Hepatocyte (in vitro differentiated cells): Measurements from ENCODE around the gene DNAJB11.
"Not testable (repeated sequence)": the region's sequence is repeated elsewhere in the genome, so short reads cannot be mapped to it uniquely, and the experiment has no call there.

Source experiments
- EZH2 ChIP-seq: fragments of 200-600 bp; sonication (generic); IDR thresholded peaks from 2 replicates; pipeline ENCODE4 v1.6.1; 2016; ENCODE audit warnings: antibody characterized with exemption, mild to moderate bottlenecking, borderline replicate concordance
- EZH2phosphoT487 ChIP-seq: fragments of 200-600 bp; sonication (generic); IDR thresholded peaks from one replicate; pipeline ENCODE4 v1.6.1; 2018; ENCODE audit warnings: antibody characterized with exemption, mild to moderate bottlenecking, low read depth, moderate library complexity; ENCODE audit not compliant: unreplicated experiment, severe bottlenecking
- TF ChIP-seq, protein P1 (sequence below): fragments of 200-600 bp; sonication (generic); IDR thresholded peaks from 2 replicates; pipeline ENCODE4 v1.5.1; 2016; ENCODE audit warnings: antibody characterized with exemption, mild to moderate bottlenecking; ENCODE audit not compliant: poor library complexity

DNA sequence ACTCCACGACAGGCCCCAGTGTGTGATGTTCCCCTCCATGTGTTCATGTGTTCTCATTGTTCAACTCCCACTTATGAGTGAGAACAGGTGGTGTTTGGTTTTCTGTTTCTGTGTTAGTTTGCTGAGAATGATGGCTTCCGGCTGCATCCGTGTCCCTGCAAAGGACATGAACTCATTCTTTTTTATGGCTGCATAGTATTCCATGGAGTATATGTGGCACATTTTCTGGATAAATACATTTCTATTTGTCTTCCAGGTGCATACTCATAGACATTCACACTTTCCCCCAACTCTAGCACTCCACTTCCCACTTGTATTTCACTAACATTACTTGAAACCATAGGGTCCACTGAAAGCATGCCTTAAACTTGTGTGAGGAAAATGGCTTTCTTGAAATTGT is 38.8 kb upstream of the DNAJB11 start:
- TF ChIP-seq, protein P1, sequence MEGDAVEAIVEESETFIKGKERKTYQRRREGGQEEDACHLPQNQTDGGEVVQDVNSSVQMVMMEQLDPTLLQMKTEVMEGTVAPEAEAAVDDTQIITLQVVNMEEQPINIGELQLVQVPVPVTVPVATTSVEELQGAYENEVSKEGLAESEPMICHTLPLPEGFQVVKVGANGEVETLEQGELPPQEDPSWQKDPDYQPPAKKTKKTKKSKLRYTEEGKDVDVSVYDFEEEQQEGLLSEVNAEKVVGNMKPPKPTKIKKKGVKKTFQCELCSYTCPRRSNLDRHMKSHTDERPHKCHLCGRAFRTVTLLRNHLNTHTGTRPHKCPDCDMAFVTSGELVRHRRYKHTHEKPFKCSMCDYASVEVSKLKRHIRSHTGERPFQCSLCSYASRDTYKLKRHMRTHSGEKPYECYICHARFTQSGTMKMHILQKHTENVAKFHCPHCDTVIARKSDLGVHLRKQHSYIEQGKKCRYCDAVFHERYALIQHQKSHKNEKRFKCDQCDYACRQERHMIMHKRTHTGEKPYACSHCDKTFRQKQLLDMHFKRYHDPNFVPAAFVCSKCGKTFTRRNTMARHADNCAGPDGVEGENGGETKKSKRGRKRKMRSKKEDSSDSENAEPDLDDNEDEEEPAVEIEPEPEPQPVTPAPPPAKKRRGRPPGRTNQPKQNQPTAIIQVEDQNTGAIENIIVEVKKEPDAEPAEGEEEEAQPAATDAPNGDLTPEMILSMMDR: not testable (repeated sequence)
- TF ChIP-seq EZH2phosphoT487, EZH2: not testable (repeated sequence)
